ENCODE data around the gene RALGAPA2.

RALGAPA2 gene

DNA sequence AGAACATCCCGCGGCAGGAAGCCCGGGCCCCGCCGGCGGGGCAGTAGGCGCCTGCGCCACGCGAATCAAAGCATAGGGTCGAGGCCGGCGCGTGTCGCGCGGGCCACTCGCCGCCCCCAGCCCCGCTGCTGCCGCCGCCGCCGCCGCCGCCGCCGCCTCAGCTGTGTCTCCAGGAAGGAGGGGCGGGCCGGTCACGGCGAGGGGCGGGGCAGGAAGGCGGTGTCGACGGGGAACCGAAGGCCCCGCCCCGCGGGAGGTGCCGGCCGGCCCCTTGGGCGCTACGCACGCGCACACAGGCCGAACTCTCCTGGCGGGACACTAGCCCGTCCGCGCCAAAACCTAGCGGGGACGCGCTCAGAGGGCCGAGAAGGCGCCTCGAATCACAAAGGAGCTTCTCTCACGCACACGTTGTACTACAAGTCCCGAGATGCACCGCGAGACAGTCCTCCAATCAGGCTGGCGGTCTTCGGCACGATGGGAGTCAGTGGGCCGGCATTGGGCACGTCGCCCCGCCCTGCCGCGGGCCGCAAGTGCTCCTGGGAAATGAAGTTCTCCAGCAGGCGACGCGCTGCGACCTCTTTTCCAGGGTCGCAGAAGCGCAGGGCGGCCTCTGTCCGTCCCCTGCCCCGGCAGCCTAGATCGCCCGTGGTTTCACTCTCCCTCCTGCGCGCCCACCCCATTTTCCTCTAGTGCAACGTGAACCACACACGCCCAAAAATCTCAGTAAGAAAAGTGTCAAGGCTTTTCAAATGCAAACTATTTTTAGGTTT lies at the start of gene RALGAPA2:
Gene RALGAPA2 (minus strand): TSS at position 171 of the 770 bp plus-strand sequence. CDS start 164 bp downstream, at position 7.
- peak; percentile 85 to 100 (median 96) for DNase-seq

DNA sequence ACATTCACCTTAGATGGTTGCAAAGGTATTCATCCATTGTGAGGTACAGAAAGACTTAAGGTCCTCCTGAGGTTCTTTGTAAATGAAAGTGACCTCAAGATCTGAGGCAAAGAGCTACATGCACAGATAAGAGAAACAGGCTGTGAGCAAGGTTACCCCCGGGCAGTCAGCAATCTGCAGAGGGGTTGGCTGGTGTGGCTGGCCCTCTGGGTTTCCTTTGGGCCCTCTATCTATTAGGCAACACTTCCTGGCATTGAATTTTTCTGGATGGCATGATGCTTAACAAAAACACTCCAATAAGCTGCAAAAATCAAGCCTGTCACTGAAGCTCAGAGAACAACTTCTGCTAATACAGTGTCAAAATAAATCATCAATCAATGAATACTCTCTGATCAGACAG lies 48.9 kb upstream of the RALGAPA2 start:
- DNase-seq: no peak

DNA sequence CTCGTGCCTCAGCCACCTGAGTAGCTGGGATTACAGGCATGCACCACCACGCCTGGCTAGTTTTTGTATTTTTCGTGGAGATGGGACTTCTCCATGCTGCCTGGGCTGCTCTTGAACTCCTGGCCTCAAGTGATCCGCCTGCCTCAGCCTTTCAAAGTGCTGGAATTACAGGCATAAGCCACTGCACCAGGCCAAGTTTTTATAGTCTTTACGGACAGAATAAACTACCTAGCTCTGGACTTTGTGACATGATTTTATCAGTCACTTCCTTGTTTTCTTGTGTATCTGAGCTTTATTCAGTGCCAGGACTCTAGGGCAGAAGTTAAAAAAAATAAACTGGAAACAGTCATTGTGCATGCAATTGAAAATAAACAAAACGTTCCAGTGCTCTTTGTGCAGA lies 46.7 kb upstream of the RALGAPA2 start:
- no peak for DNase-seq

DNA sequence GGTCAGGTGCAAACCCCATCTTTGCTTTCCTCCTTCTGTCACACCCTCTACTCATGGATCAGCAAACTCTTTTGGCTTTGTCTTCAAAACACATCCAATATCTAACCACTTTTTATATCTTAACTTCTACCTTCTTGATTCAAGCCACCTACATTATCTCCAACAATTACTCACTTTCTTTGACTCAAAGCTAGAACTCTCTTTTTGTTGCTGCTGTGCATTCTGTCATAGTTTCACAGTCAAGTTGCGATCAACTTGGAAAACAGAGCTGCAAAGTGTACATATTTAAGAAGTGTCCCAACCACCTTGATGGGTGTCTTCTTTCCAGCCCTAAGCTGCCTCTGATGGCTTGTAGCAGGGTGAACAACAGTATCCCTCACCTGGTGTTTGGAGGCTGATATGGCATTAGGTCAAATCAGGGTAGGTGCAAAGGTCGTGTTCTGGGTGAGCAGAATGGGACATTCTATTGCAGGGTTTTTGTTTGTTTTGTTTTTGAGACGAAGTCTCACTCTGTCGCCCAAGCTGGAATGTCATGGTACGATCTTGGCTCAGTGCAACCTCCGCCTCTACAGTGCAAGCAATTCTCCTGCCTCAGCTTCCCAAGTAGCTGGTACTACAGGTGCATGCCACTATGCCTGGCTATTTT lies 43.4 kb upstream of the RALGAPA2 start:
- no peak for DNase-seq

DNA sequence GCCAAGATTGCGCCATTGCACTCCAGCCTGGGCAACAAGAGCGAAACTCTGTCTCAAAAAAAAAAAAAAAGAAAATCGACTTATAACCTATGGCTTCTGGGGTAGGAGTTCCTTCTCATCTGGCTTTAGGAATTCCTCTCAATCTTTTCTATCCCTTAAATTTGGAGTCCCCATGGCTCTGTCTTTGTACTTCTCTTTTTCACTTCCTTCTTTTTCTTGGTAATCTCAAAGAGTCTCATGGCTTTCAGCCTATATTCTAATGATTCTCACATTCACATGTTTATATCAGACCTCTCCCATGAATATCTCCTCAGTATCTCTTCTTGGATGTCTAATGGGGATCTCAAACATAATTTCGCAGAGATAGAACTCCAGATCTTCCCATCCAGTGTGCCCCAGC lies 42.8 kb upstream of the RALGAPA2 start:
- DNase-seq: no peak

DNA sequence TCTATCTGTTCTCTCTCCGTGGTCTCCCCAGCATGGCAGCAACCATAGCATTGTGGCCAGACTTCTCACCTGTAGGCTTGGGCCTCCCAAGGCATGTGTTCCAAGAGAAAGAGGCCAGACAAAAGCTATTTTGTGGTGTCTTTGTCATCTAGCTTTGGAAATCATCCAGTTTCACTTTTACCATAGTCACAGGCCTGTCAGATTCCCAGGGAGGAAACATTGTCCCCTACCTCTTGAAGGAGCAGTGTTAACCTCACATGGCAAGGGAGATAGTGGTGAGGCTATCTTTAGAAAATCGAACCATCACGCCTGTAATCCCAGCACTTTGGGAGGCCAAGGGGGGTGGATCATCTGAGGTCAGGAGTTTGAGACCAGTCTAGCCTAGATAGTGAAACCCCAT lies 42.3 kb upstream of the RALGAPA2 start:
- no peak for DNase-seq

DNA sequence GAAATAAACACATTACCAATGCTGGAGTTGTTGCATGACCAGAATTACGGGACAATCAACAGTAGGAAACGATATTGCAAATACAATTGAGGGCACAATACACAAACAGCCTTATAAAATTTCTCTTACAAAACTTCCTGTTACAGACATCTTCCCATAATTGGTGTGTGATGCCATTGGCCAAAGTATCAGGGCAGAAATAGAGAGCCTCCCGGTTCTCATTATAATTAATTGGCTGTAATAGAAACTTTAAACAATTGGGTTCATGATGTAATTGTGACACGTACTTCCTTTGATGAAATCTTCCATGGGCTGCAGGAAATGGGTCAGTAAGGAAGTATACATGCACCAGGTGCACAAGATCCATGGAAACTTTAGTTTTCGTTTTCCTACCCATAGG lies 40.3 kb upstream of the RALGAPA2 start:
- no peak for DNase-seq

DNA sequence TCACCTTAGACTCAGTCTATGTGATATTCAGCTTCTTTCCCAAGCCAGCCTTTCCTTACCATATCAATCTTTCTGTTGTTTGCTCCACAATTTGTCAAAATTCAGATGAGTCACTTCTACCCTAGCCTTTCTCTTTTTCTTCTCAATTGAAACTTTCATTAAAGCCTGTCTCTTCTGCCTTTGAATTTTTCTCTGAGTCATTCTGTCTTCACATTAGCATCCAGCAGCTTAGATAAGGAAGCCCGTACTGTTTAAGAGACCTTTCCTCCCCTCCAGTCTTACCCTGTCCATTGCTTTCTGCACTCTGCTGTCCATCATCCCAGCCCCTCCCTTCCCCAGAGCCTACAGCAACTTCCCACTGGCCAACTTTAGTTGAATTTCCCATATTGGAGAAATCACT lies 34.9 kb upstream of the RALGAPA2 start:
- DNase-seq: no peak

DNA sequence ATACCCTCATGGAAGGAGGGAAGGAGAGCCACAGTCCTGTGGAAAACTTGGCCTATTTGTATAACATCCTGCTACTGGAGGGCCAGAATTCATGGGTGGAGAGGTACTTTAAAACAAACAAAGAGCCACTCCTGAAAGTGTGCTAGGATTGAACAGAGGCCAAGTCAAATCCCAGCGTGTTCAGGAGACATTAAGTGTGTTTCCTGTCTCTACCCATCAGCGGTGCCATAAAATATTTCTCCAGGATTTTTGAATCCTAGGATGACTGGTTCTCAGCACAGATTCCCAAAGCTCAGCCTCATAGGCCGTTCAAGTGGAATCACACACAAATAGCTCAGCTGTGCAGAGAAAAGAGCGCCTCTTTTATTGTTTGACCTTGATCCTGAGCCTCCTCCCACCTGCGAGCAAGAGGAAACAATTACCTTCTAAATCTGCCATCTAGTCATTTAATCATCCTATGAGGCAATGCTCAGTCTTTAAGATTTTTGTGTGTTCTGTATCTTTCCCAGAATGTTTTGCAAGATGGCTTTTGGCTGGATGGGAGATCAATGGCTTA lies 31.8 kb upstream of the RALGAPA2 start:
- DNase-seq: no peak

DNA sequence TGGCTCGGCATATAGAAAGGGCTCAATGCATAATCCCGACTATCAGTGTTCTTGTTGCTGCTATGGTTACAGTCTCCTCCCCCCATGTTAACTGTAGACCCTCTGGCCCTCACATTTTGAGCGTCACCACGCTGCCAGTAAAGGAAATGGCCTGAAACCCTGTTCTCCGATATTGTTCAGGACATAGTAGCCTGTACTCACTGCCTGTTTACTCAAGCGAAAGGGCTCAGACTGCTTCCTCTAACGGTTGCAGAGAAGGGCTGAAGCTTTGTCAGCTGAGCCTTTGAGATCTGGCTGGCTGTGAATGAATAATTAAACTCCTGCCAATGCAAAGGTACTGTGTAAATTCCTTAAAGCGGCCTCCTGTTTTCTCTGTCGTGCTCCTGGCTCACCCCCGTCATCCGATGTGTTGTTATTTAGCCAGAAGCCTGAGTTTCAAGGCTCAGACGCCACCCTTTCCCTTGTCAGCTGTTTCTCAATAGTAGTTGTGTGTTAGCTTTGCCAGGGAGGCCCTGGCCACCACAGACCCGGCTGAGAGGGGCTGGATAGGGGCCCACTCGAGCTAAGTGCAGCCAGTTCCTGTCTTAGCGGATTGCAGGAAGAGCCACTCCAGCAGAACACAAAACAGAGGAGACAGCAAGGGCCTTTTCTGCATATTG lies 31.2 kb upstream of the RALGAPA2 start:
- peak in 51 of 56 donors; percentile 9 to 84 (median 50) for DNase-seq

DNA sequence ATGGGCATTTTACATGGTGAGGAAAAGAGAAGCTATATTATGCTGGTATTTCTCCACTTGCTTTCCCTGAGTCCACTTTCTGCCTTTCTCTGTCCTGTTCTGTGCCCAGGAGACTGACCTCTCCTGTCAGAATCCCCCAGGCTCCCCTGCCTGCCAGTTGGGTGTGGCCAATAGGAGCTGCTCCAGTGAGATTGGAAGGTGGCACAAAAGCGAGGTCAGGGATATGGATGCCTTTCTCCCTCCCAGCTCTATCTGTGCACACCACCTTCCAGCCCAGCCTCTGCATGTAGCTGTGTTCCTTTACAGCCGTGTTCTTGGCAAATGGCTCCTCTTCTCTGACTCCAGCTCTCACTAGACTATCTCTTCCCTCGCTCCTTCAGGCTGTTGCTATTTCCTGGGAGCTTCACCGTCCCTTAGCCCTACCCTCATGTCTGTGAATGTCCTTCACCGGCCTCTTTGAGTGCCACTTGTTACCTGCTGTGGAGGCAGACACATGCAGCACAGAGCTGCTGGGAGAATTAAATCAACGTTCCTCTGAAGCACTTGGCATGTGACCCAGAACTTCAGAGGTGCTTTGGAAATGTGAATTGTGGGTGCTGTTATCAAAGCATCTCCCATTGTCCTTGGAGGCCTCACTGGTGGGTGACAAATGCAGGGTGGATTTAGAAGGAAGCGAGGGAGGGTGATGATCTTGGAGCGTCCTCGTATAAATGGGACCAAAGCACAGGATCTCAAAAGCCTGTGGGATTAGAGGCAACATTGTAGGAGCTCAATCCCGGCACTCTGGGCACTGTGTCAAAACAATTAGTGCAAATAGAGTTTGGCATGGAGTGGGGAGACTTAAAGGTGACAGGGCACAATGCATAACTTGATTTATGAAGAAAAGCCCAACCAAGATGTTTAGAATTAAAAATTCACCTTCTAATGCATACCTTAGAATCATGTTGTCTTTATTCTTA lies 28.9 kb upstream of the RALGAPA2 start:
- no peak for DNase-seq

DNA sequence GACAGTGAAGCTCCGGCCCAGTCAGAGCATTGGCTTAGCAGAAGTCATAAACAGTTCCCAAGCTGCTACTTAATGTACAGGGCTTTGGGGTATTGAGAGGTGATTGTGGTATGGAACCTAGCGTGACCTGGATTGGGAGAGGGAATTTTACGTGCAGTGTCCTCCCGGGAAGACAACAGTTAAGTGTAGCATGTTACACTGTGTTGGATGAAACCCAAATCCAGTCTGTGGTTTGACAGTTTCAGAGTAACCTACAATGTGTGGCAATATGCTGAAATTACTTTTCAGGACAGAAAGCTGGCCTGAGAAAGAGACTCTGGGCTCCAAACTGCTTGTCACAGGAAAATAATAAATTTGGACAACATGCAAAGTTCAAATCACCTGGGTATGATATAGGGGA lies 28.1 kb upstream of the RALGAPA2 start:
- DNase-seq: no peak

DNA sequence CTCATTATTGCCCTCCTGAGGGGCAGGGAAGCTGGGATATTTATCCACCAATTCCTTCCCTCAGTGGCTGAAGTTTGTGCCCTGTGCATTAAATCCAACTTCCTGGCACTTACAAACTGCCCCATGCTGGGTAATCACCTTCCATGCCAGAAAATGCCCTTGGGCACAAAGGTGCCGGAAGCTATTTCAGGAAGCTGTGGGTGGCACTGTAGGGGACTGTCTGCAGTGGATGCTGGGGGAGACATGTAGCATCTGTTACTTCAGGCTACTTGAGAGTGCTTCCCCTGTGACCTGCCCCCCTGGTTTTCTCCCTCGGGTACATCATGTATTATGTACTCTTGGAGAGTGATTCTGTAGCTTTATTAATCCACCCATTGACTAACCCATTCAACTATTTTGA lies 24.7 kb upstream of the RALGAPA2 start:
- DNase-seq: no peak

DNA sequence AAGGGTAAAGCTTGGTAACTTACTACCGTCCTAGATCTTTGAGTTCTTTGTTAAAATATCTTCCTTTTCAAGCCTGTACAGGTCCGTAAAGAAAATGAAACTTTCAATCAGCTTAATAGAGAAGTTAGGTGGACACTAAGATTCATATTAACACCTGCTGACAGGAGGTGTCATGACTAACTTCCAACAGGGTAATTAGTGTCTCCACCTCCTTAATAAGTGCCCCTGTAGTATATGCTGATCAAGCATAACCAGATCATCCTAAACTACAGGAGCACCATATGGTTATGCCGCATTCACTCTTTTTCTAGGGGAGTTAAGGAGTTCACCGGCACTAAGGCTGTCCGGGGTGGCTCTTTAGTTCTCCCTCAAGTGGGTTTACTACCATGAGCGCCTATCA lies 23.9 kb upstream of the RALGAPA2 start:
- DNase-seq: no peak

DNA sequence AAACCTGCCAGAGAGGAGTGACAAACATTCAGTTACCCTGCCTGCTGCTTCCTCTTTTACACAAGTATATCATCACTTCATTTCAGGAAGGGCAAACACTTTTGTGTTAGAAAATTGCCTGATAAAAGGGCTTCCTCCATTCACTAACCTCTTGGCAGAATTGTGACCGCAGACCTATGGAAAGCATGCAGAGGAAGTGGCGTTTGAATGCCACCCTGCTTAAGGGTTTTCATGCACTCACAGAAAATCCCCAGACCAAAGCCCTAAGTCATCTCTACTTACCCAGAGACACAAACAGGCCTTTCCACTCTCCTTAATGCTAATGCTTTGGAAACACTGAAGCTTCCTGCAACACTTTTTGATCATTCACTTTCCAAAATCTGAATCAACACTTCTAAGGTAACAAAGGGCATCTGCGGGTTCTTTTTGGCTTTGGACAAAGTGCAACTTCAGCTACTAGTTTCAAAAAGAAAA lies 22.1 kb upstream of the RALGAPA2 start:
- DNase-seq: peak in 1 of 56 donors; percentile 1

DNA sequence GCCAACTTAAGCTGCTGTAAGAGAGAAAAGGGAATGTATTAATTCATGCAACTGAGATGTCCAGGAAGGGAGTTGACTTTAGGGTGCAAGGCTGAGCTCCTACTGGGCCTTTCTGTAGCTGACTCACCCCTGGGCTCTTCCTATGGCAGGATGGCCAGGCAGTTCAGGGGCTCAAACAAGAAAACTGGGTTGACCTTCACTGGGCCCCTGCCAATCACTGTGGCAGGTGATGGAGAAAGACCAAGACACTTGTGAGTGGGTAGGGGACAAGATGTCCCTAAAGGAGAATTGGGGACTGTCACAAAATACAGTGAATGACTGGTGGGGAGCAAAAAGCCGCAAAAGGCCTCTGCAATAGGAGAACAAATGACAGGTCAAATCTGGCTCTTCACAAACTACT lies 21.5 kb upstream of the RALGAPA2 start:
- no peak for DNase-seq

DNA sequence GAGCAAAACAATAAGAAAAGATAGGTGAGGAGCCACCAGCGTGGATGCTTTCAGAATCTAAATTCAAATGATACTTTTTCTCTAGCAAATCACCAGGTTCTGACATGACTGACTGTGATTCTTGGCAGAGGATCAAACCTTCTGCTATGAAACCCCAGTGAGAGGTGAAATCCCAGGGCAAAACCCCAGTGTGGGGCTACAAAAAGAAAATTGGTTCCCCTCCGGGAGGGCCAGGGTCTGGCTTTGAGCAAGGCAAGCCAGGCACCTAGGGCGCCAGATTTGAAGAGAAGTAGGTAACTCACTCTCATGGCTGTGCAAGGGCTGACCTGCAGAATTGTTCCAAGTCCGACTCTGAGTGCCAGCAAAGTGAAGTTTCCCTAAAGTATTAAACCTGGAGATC lies 20.2 kb upstream of the RALGAPA2 start:
- no peak for DNase-seq

DNA sequence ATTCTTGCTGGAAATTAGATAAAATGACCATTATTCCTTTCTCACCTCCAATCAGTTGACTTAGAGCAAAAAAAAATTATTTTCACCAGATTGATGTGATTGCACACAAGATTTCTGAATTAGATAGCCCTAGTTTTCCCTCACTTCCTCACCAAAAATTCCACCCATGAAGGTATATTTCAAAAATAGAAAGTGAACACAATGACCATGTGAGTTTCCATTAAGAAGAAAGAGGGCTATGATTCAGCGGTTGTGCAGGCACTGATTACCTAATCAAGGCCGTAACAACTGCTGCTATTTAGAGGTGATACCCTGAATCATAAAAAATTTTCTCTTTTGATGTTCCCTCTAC lies 19.5 kb upstream of the RALGAPA2 start:
- no peak for DNase-seq

DNA sequence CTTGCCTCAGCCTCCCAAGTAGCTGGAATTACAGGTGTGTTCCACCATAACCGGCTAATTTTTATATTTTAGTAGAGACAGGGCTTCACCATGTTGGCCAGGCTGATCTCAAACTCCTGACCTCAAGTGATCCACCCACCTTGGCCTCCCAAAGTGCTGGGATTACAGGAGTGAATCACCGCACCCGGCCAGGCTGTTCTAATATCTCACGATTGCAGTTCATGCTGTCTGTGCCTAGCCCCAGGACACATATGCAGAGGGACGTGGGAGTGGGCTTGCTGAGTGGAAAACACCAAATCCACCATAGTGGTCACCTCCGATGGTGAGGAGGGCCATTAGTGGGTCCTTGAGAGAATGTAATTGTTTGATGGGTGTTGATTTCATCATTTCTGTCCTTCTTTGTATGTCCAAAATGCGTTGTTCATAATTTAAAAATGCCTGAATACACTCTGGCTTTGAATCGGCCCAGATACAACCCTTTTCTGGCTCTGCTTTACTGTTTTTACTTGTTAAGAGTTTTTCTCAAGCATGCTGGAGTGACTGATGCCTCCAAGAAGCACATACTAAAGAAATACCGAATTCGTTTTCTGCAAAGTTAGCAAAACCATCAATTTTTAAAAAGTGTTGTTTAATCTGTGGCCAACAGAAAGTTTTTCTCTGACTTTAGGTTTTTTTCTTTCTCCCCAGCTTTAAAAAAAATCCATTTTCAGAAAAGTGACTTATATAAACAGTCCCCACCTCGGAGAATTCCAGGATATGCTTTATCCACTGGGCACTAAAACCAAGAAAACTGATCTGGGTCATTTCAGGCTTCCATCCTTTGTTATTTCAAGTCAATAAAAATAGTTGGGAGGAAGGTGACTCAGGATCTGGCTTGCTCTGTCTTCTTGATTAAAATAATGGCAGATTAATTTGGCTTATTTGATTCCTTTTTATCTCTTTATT lies 18.8 kb upstream of the RALGAPA2 start:
- no peak for DNase-seq

DNA sequence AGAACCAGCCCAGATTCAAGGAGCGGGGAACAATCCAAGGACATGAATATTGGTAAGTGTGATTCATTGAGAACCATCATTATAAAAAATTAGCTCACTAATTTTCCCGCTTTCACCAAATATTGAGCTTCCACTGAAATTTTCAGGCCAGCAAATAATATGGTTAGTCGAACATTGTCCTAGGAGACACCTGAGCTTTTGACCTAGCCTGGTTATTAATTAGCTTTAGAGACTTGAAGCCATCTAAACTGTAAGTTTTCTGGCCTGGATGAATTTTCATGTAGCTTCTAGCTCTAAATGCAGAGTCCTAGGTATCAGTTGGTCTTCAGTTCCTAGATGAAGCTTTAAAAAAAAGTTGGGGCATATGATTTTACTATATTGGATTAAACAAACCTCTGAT lies 17.1 kb upstream of the RALGAPA2 start:
- no peak for DNase-seq

All from amygdala (tissue), 56 donors.